Heart left ventricle (tissue), 13 donors: ENCODE measurements around the gene FTCD.

Source experiments
- POLR2A ChIP-seq, 2 donors: fragments of 450-650 bp; IDR thresholded peaks; one replicate each; pipeline ENCODE4 v1.6.1; 2017; ENCODE audit warnings: antibody characterized with exemption in 2 of 2, mild to moderate bottlenecking in 2 of 2, moderate library complexity in 2 of 2
- TF ChIP-seq, protein P1 (sequence below), 12 donors: fragments of 200-600 bp; sonication (generic) in 4 of 12; IDR thresholded peaks; one replicate each; pipeline versions ENCODE4 v1.5.0 to v1.8.0; 2018 to 2022; ENCODE audit warnings: antibody characterized with exemption in 12 of 12, mild to moderate bottlenecking in 5 of 12
- donor health status: ischemic (EF 13 %, LVEDD 7.1; RV severe dilation, severe dysfunction).
- donor health status: DM: no; HTN: yes; CAD: no.
- donor health status: DM: no; HTN: no; CAD: no.
- donor health status: ischemic (EF 25% LVEDD 6.9; RV normal size, moderate dysfunction).
- donor health status: ischemic (EF 25% LVEDD 5.7; RV mildly dilated, moderate dysfunction).
- donor health status: ischemic (EF 35%, LVEDD 5.7; RV mildly dilated, moderate dysfunction).
- donor health status: nonischemic (EF 11% LVEDD 7.7; RV severe dilation, severe dysfunction).
- donor health status: DM: yes; HTN: yes; CAD: no.
- donor health status: PGD.
- donor health status: ischemic (EF 29% LVEDD 5.4; RV normal size, mild dysfunction).
- donor health status: nonischemic (EF 23%, LVEDD 6.1; RV moderate dilation, normal function).

GRCh38 chr21:46100020-46100419 lies 55.4 kb downstream of the FTCD start:
- TF ChIP-seq, protein P1, sequence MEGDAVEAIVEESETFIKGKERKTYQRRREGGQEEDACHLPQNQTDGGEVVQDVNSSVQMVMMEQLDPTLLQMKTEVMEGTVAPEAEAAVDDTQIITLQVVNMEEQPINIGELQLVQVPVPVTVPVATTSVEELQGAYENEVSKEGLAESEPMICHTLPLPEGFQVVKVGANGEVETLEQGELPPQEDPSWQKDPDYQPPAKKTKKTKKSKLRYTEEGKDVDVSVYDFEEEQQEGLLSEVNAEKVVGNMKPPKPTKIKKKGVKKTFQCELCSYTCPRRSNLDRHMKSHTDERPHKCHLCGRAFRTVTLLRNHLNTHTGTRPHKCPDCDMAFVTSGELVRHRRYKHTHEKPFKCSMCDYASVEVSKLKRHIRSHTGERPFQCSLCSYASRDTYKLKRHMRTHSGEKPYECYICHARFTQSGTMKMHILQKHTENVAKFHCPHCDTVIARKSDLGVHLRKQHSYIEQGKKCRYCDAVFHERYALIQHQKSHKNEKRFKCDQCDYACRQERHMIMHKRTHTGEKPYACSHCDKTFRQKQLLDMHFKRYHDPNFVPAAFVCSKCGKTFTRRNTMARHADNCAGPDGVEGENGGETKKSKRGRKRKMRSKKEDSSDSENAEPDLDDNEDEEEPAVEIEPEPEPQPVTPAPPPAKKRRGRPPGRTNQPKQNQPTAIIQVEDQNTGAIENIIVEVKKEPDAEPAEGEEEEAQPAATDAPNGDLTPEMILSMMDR (IDR thresholded peaks at IDR 0.05), result no peak
- no peak for TF ChIP-seq POLR2A (IDR thresholded peaks at IDR 0.05)
